SK-N-MC (cell line): ENCODE data around the gene DLL1.

Source experiments
- EZH2 ChIP-seq: fragments of 200-600 bp; sonication (generic); IDR thresholded peaks from one replicate; pipeline ENCODE4 v1.6.1; 2017; ENCODE audit warnings: antibody characterized with exemption
- FOXP2 ChIP-seq: optimal IDR thresholded peaks from 2 replicates; pipeline ENCODE3; 2011; ENCODE audit warnings: mild to moderate bottlenecking, moderate library complexity; ENCODE audit not compliant: insufficient read depth; ENCODE audit errors: extremely low read length, control extremely low read depth
- POLR2AphosphoS5 ChIP-seq: IDR thresholded peaks from 2 replicates; pipeline ENCODE4 v1.6.1; 2012; ENCODE audit warnings: mild to moderate bottlenecking, low read depth, low read length, borderline replicate concordance

DNA sequence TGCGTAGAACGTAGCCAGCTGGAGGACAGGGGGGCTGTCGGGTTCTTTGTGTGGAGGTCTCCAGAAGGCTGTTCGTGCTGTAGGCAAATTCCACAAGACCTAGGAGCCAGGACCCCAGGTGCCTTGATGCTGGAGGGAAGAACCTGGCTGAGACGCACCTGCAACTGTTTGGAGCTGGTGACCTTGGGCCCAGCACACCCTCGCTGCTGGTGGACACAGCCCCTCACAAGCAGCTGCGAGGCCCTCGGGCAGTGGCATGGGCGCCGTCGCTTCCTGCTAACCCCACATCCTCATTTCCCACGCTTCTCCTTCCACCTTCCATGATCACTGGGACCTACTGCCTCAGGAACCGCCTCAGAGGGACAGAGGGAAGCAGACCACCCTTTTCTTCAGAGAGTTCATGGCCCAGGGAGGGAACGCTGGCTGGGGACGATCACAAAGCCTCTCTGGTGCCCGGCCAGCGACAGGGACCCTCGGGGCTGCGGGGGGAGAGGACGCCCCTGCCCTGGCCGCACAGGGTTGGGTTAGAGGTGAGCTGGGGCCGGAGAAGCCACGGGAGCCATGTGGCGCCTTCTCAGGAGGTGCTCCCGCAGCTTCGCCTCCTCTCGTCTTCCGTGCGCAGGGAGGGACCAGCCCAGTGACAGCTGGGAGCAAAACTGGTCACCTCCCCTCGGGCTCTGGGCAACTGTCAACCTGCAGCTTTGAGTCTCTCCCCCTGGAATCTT, 18.4 kb downstream of the DLL1 start:
- no peak for TF ChIP-seq FOXP2
- no peak for TF ChIP-seq POLR2AphosphoS5
- no peak for TF ChIP-seq EZH2
